Stimulated activated CD8-positive, alpha-beta memory T cell treated with anti-CD3 and anti-CD28 coated beads, Interleukin-15, amount 100 ng/mL, for 48 hours (primary cell): ENCODE data around the gene GOLGB1.
"Not testable (repeated sequence)": the region's sequence is repeated elsewhere in the genome, so short reads cannot be mapped to it uniquely, and the experiment has no call there.

ENCODE experiments used
- DNase-seq, 2 donors: peaks; one replicate each; pipeline ENCODE4 v3.0.0-alpha.2; 2020; ENCODE audit warnings: low read depth in 2 of 2

Gene GOLGB1

GRCh38 chr3:121749276-121750086, at the start of gene GOLGB1:
Gene GOLGB1, minus strand, starts transcription at chr3:121749741. Its CDS starts 18,770 bp downstream, at chr3:121730971.
- peak; percentile 86 to 91 for DNase-seq

DNA sequence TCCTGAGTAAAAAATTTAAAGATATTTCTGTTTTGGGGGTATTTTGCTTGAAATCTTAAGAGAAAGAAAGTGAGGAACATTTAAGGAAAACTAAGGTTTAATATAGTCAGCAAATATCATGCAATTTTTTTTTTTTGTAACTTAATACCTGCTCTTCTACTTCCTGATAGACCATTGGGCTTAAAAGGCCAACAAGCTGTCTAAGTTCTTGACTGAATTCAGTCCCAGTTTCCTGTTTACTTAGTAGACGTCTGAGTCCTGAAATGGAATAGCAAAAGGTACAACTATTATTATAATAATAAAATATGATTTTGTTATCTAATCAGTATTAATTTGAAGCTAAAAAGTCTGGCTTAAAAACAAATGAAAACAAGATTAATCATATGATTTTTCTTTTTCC, 47.4 kb upstream of the GOLGB1 start:
- DNase-seq = no peak

- DNase-seq = no peak
Observed at GRCh38 chr3:121794264-121794983, 44.9 kb upstream of the GOLGB1 start.

DNA sequence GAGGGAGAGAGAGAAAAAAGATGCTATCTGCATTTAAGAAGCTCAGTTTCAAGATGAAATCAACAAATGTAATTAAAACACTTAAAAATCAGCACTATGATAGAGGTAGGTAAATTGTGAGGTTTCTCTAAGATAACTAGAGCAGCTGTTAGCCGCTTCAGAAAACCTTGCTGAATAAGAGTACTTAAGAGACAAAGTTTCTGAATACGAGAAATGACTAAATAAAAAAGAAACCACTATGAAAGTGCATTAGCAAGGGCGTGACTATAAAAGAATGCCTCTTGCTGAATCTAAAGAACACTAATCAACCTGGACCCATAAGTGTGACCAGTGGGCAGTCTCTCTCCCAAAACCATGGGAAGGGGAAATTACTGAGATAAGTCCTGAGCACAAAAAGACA, 43.5 kb upstream of the GOLGB1 start:
- no peak for DNase-seq

GRCh38 chr3:121786485-121786884, 36.9 kb upstream of the GOLGB1 start:
- DNase-seq = no peak

GRCh38 chr3:121782784-121783183, 33.2 kb upstream of the GOLGB1 start:
- not testable (repeated sequence) for DNase-seq

DNA sequence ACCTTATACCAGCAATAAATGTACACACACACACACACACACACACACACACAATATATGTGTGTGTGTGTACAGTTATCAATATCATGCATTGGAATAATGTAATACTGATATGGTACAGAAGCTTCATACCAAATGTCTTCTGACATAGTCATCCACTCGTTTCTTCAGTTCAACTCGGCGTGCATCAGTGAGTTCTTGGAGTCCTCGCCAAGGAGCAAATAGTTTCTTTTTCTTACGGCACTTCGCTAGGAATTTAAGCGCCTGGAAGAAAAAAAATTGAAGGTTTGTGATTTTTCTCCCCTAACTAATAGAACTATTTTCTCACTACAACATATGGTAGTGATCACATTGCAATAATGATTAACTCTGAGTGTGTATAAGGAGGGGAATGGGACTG, 32.1 kb upstream of the GOLGB1 start:
- no peak for DNase-seq

DNA sequence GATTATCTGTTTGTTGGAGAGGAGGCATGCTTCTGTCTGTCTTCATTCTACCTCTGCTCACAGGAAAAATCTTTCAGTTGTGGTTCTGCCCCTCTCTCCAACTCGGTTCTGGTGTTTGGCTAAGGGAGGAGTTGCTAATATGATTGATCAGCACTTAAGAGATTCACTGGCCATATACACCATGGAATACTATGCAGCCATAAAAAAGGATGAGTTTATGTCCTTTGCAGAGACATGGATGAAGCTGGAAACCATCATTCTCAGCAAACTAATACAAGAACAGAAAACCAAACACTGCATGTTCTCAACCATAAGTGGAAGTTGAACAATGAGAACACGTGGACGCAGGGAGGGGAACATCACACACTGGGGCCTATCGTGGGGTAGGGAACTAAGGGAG, 25.6 kb upstream of the GOLGB1 start:
- not testable (repeated sequence) for DNase-seq

DNA sequence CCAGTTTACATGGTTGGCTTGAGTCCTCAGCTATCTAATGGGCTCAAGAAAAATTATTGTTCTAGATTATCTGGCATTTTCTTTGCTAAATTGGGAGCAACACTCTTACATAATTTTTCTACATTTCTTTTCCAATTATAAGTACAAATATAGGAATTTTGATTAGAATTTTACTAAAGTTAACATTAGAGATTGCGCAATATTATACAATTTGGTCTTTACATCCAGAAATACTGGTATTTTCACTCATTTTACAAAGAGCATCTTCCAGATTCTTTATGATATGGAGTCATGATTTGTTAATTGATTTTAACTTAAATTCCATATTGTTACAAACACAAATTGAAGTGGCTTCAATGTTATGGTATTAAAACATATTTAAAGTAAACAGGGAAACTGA, 19.7 kb upstream of the GOLGB1 start:
- no peak for DNase-seq

DNA sequence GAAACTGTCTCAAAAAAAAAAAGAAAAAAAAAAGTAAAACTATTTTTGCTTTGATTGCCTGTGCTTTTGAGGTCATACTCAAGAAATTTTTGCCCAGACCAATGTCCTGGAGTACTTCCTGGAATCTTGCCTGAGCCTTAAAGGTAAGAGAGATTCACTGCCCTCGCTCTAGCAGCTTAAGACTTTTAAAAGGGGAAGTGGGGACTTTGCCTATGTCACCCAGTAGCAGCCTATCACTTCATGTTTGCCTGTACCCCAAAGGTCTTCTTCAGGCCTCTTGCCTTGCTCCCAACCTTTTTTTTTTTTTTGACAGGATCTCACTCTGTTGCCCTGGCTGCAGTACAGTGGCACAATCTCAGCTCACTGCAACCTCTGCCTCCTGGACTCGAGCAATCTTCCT, 18.9 kb upstream of the GOLGB1 start:
- no peak for DNase-seq

- DNase-seq = no peak
Observed at GRCh38 chr3:121759541-121760202, 10.1 kb upstream of the GOLGB1 start.

DNA sequence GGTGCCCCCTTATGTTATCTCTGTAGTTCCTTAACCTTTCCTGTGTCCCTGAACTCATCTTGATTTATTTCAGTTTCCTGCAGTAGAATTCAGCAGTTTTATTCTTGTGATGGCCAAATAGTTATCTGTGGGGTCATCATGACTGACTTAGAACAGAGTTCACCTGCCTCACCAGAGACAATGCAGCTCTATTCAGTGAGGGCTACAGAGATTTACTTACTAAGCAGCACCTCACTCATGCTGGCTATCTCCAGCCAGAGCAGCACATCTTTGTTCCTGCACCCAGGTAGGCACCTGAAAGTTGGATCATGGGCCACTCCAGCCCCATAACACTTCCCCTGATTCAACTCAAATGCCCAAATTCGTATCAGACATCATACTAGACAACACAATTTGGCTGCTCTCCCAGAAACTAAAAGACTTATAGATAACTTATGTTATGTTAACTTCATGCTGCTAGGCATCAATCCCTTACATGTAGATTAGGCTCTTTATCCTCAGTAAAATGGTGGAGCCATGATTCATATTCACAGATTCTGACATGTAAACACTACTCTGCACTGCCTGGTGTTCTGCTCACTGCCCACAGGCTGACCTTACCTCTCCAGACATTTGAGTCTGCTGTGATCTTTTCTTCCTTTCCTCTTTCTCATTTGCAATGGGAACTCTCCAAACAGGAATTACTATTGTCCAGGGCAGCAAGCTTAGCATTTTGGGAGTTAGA, 9.3 kb upstream of the GOLGB1 start:
- no peak for DNase-seq

DNA sequence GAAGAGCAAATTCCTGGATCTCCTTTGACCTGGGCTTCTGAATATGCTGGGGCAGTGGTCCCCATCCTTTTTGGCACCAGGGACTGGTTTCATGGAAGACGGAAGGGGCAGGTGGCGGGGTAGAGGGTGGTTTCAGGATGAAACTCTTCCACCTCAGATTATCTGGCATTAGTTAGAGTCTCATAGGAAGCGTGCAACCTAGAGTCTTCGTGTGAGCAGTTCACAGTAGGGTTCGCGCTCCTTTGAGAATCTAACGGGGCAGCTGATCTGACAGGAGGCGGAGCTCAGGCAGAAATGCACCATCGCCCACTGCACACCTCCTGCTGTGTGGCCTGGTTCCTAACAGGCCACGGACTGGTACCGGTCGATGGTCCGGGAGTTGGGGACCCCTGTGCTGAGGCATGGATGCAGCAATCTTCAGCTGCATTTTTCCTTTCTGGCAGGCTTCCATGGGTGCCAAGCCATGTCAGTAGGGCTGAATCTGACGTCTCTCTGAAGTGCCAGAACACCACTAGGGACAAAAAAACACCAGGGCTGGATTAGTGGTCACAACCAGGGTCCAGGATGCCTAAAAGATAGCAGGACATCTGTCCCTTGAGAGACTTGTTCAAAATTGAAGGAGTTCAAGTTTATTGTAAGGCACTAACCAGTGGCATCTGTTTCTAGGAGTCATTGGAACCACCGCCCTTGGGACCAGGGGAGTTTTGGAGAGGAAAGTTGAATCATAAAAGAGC, 8.4 kb upstream of the GOLGB1 start:
- no peak for DNase-seq

GRCh38 chr3:121757087-121757811, 7.7 kb upstream of the GOLGB1 start:
- no peak for DNase-seq

GRCh38 chr3:121752772-121753171, 3.2 kb upstream of the GOLGB1 start:
- no peak for DNase-seq

DNA sequence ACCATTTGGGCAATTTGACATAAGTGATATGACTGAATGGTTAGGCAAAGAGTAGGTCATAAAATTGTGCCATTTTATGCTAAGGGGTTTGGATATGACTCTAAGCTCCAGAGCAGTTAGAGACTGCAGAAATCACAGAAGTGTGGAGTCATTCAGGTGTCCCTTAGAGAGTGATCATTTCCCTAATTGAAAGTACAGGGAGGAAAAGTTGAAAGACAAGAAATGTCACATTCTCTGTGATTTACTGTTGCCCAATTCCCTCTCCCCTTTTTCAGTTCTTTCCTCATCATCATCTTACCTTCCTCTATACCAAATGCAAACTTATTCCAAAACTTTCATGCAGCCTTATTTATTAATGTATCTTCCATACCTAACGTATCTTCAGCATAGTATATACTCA, 2.7 kb upstream of the GOLGB1 start:
- DNase-seq = no peak

- DNase-seq = no peak
Observed at GRCh38 chr3:121750087-121750415, 510 bp upstream of the GOLGB1 start.

- DNase-seq = peak; percentile 19 to 25
Observed at GRCh38 chr3:121748680-121749275, 763 bp downstream of the GOLGB1 start.

DNA sequence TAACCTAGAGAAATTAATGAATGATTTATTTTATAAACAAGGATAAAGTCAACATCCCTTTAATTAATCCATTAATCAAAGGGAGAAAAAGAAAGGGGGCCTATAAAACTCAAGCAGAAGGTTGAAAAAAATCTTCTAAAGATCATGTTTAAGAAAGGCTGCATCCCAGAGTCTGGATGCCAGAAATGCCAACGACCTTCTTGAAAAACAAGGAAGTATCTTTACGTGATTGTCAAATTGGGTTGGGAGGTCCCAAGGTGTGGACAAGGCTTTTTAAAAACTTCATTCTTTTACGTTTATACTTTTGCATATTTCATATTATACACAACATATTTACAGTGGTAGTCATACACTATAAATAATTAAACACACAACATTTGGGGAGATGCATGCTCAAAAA, 1.6 kb downstream of the GOLGB1 start:
- no peak for DNase-seq

GRCh38 chr3:121743106-121743505, 6.4 kb downstream of the GOLGB1 start:
- not testable (repeated sequence) for DNase-seq
